ENCODE results near the gene TM4SF4.

- TF ChIP-seq, protein P1, sequence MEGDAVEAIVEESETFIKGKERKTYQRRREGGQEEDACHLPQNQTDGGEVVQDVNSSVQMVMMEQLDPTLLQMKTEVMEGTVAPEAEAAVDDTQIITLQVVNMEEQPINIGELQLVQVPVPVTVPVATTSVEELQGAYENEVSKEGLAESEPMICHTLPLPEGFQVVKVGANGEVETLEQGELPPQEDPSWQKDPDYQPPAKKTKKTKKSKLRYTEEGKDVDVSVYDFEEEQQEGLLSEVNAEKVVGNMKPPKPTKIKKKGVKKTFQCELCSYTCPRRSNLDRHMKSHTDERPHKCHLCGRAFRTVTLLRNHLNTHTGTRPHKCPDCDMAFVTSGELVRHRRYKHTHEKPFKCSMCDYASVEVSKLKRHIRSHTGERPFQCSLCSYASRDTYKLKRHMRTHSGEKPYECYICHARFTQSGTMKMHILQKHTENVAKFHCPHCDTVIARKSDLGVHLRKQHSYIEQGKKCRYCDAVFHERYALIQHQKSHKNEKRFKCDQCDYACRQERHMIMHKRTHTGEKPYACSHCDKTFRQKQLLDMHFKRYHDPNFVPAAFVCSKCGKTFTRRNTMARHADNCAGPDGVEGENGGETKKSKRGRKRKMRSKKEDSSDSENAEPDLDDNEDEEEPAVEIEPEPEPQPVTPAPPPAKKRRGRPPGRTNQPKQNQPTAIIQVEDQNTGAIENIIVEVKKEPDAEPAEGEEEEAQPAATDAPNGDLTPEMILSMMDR (IDR thresholded peaks at IDR 0.05): no peak
- TF ChIP-seq EZH2 (IDR thresholded peaks at IDR 0.05) (no peak), EZH2phosphoT487 (IDR thresholded peaks at IDR 0.05) (no peak)
Observed at GRCh38 chr3:149441642-149442041, 32.9 kb upstream of the TM4SF4 start.
